ENCODE data around the gene TAX1BP1.
"Not testable (repeated sequence)": the region's sequence is repeated elsewhere in the genome, so short reads cannot be mapped to it uniquely, and the experiment has no call there.

The TAX1BP1 gene

GRCh38 chr7:27727058-27727457 lies 12.9 kb upstream of the TAX1BP1 start:
- H3K4me1 Mint-ChIP-seq: peaks cover 7% of the 10 kb centered on the region
- no peaks in the 10 kb centered on the region for H3K36me3 Mint-ChIP-seq
- no peak for ATAC-seq
- no peaks in the 10 kb centered on the region for H3K9me3 Mint-ChIP-seq
- H3K27ac Mint-ChIP-seq: no peak overlapping the region
- DNase-seq (ENCODE audit: low spot score in 2 of 2): no peak
- no peak overlapping the region for H3K4me3 Mint-ChIP-seq

DNA sequence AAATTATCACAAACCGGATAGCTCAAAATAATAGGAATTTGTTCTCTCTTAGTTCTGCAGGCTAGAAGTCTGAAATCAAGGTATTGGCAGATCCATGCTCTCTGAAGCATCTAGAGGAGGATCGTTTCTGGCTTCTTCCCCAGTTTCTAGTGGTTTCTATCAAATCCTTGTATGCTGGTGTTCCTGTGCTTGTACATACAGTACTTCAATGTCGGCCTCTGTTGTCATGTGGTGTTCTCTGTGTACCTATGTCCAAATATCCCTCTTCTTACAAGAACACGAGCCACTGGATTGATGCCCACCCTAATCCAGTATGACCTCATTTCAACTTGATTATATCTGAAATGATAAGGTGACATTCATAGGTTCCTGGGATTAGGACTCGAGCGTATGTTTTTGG lies 9.8 kb upstream of the TAX1BP1 start:
- H3K36me3 Mint-ChIP-seq: no peaks in the 10 kb centered on the region
- no peak for ATAC-seq
- H3K4me1 Mint-ChIP-seq: peaks cover 7% of the 10 kb centered on the region
- DNase-seq (ENCODE audit: low spot score in 2 of 2): no peak
- no peak overlapping the region for H3K4me3 Mint-ChIP-seq
- H3K9me3 Mint-ChIP-seq: no peaks in the 10 kb centered on the region
- H3K27ac Mint-ChIP-seq: no peak overlapping the region

DNA sequence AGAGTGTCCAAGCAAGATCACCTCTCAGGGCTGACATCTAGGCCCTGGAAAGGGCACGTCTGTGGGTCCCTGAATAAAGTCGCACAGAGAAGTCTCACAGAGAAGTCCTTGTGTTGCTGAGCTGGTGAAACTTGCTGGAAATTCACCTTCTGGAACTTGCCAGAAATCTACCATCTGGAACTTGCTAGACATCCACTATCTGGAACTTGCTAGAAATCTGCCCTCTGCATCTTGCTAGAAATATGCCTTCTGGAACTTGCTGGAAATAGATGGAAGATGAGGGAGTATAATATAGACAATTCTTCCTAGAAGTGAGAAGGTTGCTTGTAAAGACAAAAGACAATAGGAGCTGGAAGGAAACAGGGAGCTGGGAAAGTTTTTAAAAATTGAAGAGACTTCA lies 5.4 kb upstream of the TAX1BP1 start:
- ATAC-seq: no peak
- H3K4me3 Mint-ChIP-seq: no peak overlapping the region
- peaks cover 1% of the 10 kb centered on the region for H3K36me3 Mint-ChIP-seq
- no peak overlapping the region for H3K27ac Mint-ChIP-seq
- H3K9me3 Mint-ChIP-seq: no peaks in the 10 kb centered on the region
- peaks cover 13% of the 10 kb centered on the region for H3K4me1 Mint-ChIP-seq
- no peak for DNase-seq (ENCODE audit: low spot score in 2 of 2)

- H3K4me1 Mint-ChIP-seq: peaks cover 13% of the 10 kb centered on the region
- DNase-seq (ENCODE audit: low spot score in 2 of 2): no peak
- H3K27ac Mint-ChIP-seq: no peak overlapping the region
- H3K36me3 Mint-ChIP-seq: peaks cover 7% of the 10 kb centered on the region
- no peak overlapping the region for H3K4me3 Mint-ChIP-seq
- H3K9me3 Mint-ChIP-seq: no peaks in the 10 kb centered on the region
- no peak for ATAC-seq
Observed at GRCh38 chr7:27735165-27735564, 4.8 kb upstream of the TAX1BP1 start.

GRCh38 chr7:27735831-27736230 lies 4.1 kb upstream of the TAX1BP1 start:
- DNase-seq (ENCODE audit: low spot score in 2 of 2) (no peak), ATAC-seq (no peak)
- H3K4me1 Mint-ChIP-seq: peaks cover 15% of the 10 kb centered on the region
- H3K4me3 Mint-ChIP-seq: no peak overlapping the region
- no peak overlapping the region for H3K27ac Mint-ChIP-seq
- peaks cover 14% of the 10 kb centered on the region for H3K36me3 Mint-ChIP-seq
- no peaks in the 10 kb centered on the region for H3K9me3 Mint-ChIP-seq

DNA sequence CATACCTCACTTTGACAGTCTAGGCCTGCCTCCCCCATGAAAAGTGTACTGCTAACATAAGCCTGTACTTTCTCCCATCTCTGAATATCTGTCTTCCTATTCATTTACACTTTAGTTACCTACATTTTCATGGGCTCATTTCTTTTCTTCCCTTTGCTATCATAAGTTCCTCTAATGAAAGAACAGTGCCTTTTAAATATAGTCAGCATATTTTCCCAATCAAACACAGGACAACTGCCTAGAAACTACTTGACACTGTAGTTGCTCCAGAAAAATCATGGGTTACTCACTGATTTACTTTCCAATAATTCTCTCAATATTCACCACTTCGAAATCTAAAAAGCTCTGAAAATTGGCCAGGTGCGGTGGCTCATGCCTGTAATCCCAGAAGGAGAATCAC lies 2.8 kb upstream of the TAX1BP1 start:
- DNase-seq (ENCODE audit: low spot score in 2 of 2) (no peak), ATAC-seq (no peak)
- peaks cover 27% of the 10 kb centered on the region for H3K36me3 Mint-ChIP-seq
- no peak overlapping the region for H3K27ac Mint-ChIP-seq
- peaks cover 28% of the 10 kb centered on the region for H3K4me1 Mint-ChIP-seq
- H3K4me3 Mint-ChIP-seq: no peak overlapping the region
- no peaks in the 10 kb centered on the region for H3K9me3 Mint-ChIP-seq

GRCh38 chr7:27737616-27738015 lies 2.3 kb upstream of the TAX1BP1 start:
- H3K4me1 Mint-ChIP-seq: peaks cover 32% of the 10 kb centered on the region
- no peak overlapping the region for H3K4me3 Mint-ChIP-seq
- peaks cover 32% of the 10 kb centered on the region for H3K36me3 Mint-ChIP-seq
- H3K27ac Mint-ChIP-seq: no peak overlapping the region
- no peak for DNase-seq (ENCODE audit: low spot score in 2 of 2)
- no peaks in the 10 kb centered on the region for H3K9me3 Mint-ChIP-seq
- no peak for ATAC-seq

DNA sequence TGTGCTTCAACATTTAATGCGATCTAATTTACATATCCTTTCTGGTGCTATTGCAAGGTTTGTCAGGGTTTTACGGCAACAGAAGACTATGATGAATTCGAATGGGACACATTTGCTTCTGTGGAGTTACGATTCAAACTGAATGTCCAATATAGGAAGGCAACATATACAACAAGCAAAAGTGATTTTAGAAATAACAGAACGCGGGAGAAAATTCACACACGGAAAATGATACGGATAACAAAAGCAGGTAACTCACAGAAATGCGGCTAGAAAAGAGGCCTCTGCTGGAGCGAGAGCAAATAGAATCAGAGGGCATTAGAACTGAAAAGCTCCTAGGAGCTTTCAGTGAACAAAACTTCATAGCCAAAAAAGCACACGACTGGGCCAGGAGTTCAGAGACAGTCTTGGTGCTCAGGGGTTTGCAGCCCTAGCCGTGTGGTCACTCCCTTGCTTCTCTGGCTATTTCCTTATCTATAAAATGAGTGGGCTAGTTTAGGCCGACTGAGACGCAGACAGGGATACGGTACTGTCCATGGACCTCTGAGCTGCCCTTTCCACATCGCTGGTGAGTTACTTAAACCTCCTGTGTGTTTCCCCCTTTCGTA lies 557 bp upstream of the TAX1BP1 start:
- peak overlapping the region; percentile 96 for H3K4me3 Mint-ChIP-seq
- peaks cover 34% of the 10 kb centered on the region for H3K4me1 Mint-ChIP-seq
- DNase-seq (ENCODE audit: low spot score in 2 of 2): no peak
- peak; percentile 42 for ATAC-seq
- no peaks in the 10 kb centered on the region for H3K9me3 Mint-ChIP-seq
- peaks cover 41% of the 10 kb centered on the region for H3K36me3 Mint-ChIP-seq
- peak overlapping the region; percentile 100 for H3K27ac Mint-ChIP-seq

GRCh38 chr7:27740449-27741086 lies 606 bp downstream of the TAX1BP1 start:
- Mint-ChIP-seq H3K27ac (peak overlapping the region; percentile 100), H3K4me3 (peak overlapping the region; percentile 96), H3K4me1 (peaks cover 37% of the 10 kb centered on the region), H3K36me3 (peaks cover 41% of the 10 kb centered on the region), H3K9me3 (no peaks in the 10 kb centered on the region)
- ATAC-seq: peak; percentile 84
- peak; percentile 78 to 95 for DNase-seq (ENCODE audit: low spot score in 2 of 2)

DNA sequence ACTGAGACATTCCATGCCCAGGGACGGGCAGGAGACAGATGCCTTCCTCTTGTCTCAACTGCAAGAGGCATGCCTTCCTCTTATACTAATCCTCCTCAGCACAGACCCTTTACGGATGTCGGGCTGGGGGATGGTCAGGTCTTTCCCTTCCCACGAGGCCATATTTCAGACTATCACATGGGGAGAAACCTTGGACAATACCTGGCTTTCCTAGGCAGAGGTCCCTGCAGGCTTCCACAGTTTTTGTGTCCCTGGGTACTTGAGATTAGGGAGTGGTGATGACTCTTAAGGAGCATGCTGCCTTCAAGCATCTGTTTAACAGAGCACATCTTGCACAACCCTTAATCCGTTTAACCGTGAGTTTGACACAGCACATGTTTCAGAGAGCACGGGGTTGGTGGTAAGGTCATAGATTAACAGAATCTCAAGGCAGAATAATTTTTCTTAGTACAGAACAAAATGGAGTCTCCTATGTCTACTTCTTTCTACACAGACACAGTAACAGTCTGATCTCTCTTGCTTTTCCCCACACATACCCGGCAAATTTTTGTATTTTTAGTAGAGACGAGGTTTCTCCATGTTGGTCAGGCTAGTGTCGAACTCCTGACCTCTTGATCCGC lies 2.2 kb downstream of the TAX1BP1 start:
- peaks cover 41% of the 10 kb centered on the region for H3K36me3 Mint-ChIP-seq
- peak overlapping the region; percentile 96 for H3K4me3 Mint-ChIP-seq
- not testable (repeated sequence) for DNase-seq (ENCODE audit: low spot score in 2 of 2); H3K27ac Mint-ChIP-seq; ATAC-seq; H3K9me3 Mint-ChIP-seq
- peaks cover 40% of the 10 kb centered on the region for H3K4me1 Mint-ChIP-seq

GRCh38 chr7:27745064-27745583 lies 5.2 kb downstream of the TAX1BP1 start:
- Mint-ChIP-seq H3K4me3 (no peak overlapping the region), H3K27ac (no peak overlapping the region), H3K4me1 (peaks cover 47% of the 10 kb centered on the region), H3K36me3 (peaks cover 62% of the 10 kb centered on the region), H3K9me3 (no peaks in the 10 kb centered on the region)
- DNase-seq (ENCODE audit: low spot score in 2 of 2) (no peak), ATAC-seq (no peak)

DNA sequence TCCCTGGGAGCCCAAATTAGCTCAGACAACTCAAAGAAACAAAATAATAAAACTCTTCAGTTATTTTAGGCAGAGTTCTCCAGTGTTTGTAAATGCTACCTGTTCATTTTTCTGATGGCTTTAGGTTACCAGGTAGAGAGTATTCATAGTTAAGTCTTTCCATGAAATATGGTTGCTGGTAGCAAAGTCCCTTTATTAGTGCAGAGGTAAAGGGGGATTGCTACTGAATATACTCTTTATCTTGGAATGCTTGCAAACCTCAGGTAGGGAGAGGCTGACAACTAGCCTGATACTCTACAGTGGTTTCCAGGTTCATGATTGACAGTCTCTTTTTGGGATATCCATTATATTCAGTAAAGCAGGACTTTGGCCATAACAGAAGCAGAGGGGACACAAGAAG lies 6.5 kb downstream of the TAX1BP1 start:
- Mint-ChIP-seq H3K4me3 (no peak overlapping the region), H3K36me3 (peaks cover 62% of the 10 kb centered on the region), H3K4me1 (peaks cover 47% of the 10 kb centered on the region), H3K9me3 (no peaks in the 10 kb centered on the region), H3K27ac (no peak overlapping the region)
- no peak for ATAC-seq
- DNase-seq (ENCODE audit: low spot score in 2 of 2): no peak

- Mint-ChIP-seq H3K36me3 (peaks cover 62% of the 10 kb centered on the region), H3K4me3 (no peak overlapping the region), H3K27ac (peak overlapping the region; percentile 78), H3K4me1 (peaks cover 42% of the 10 kb centered on the region), H3K9me3 (no peaks in the 10 kb centered on the region)
- DNase-seq (ENCODE audit: low spot score in 2 of 2) (no peak), ATAC-seq (peak; percentile 69)
Observed at GRCh38 chr7:27746978-27747377, 7.0 kb downstream of the TAX1BP1 start.

DNA sequence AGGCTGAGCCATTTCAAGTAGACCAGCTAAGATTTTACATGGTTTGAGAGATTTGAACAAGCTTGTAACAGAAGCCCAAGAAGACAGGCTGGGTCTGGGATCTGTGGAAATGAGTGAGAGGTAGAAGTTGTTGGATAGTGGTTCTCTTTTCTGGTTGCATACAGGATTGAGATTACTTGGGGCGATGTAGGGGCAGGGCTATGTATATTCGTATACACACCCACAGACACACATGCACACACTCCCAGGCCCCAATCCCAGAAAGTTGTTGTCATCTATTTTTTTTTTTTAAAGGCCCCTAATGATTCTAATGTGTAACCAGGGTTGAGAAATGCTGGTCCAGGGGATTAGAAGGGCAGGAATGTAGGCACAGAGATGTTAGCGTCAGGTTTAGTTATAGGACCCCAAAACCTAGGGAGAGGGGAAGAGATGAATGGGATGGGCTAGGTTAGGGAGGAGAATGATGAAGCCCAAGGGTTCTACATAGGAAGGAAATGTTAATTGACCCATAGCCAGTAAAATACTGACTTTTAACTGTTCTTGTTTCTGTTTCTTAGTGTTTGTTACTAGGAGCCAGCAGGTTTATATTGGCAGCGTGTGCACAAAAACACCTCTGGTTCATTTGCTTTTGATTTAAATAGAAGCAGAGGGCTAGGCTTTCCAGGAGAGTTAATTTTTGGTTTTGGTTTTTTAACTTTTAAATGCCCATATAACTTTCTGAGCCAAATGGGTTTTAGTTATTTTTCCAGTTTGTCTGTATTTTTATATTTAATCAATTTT lies 7.8 kb downstream of the TAX1BP1 start:
- ATAC-seq (no peak), DNase-seq (ENCODE audit: low spot score in 2 of 2) (no peak)
- Mint-ChIP-seq H3K36me3 (peaks cover 62% of the 10 kb centered on the region), H3K9me3 (no peaks in the 10 kb centered on the region), H3K4me3 (no peak overlapping the region), H3K4me1 (peaks cover 34% of the 10 kb centered on the region), H3K27ac (peak overlapping the region; percentile 78)

GRCh38 chr7:27750316-27750715 lies 10.4 kb downstream of the TAX1BP1 start:
- H3K4me1 Mint-ChIP-seq: peaks cover 34% of the 10 kb centered on the region
- DNase-seq (ENCODE audit: low spot score in 2 of 2): no peak
- H3K9me3 Mint-ChIP-seq: no peaks in the 10 kb centered on the region
- peaks cover 79% of the 10 kb centered on the region for H3K36me3 Mint-ChIP-seq
- H3K27ac Mint-ChIP-seq: no peak overlapping the region
- ATAC-seq: no peak
- H3K4me3 Mint-ChIP-seq: no peak overlapping the region

Measured in stimulated activated effector memory CD8-positive, alpha-beta T cell treated with anti-CD3 and anti-CD28 coated beads, Interleukin-12 subunit alpha, Interleukin-12 subunit beta, amount 100 ng/mL, for 72 hours (primary cell).